GM12874 (cell line): ENCODE results near the gene KRT6C.

Experiments
- TF ChIP-seq, protein P1 (sequence below): IDR thresholded peaks from 2 replicates; pipeline ENCODE4 v1.5.1; 2011; ENCODE audit warnings: low read depth, mild to moderate bottlenecking, control low read depth, low read length, moderate library complexity; ENCODE audit not compliant: insufficient read depth

The KRT6C gene

GRCh38 chr12:52464897-52465296 is 8.7 kb downstream of the KRT6C start:
- TF ChIP-seq, protein P1, sequence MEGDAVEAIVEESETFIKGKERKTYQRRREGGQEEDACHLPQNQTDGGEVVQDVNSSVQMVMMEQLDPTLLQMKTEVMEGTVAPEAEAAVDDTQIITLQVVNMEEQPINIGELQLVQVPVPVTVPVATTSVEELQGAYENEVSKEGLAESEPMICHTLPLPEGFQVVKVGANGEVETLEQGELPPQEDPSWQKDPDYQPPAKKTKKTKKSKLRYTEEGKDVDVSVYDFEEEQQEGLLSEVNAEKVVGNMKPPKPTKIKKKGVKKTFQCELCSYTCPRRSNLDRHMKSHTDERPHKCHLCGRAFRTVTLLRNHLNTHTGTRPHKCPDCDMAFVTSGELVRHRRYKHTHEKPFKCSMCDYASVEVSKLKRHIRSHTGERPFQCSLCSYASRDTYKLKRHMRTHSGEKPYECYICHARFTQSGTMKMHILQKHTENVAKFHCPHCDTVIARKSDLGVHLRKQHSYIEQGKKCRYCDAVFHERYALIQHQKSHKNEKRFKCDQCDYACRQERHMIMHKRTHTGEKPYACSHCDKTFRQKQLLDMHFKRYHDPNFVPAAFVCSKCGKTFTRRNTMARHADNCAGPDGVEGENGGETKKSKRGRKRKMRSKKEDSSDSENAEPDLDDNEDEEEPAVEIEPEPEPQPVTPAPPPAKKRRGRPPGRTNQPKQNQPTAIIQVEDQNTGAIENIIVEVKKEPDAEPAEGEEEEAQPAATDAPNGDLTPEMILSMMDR, result no peak

- TF ChIP-seq, protein P1, result no peak
Observed at GRCh38 chr12:52461693-52462092, 11.9 kb downstream of the KRT6C start.

- TF ChIP-seq, protein P1, result no peak
Observed at GRCh38 chr12:52458861-52459260, 14.7 kb downstream of the KRT6C start.

- TF ChIP-seq, protein P1, result no peak
Observed at GRCh38 chr12:52455821-52456220, 17.8 kb downstream of the KRT6C start.

DNA sequence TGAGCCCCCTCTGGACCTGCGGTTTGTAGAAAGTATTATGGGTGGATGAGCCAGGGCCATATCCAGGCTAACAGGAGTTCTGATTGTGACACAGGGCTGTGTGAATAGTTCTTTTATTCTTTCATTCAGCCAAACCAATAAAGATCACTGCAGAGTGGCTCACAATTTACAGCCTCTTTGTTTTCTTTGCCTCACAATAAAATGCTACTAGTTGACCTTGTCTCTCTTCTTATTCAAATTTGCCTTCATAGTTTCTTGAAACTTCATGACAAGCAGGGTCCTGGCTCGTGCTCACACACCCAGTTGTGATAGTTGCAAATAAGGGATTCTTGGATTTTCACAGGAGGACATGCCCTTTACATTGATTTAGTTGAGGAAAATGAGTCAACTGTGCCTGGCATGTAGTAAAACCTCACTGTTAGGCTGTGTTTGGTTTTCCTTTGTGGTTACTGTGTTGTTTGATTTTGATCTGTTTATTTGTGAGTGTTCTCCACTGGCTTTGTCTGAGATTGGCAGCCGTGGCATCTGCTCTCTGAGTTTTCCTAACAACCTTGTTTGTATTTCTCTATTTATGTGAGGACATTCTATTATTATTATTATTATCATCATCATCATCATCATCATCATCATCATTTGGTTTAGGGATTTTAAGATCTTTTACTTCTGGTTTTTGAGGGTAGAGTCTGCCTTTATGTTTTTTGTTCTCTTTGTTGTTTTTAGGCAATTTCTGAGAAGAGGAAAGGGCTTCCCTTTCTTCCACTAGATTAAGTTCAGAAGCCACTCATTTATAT is 19.0 kb downstream of the KRT6C start:
- TF ChIP-seq, protein P1, result no peak

GRCh38 chr12:52452101-52452500 is 21.5 kb downstream of the KRT6C start, which contains the start of gene KRT6B:
Gene KRT6B (minus strand): TSS chr12:52452146. CDS start chr12:52452078, 68 bp downstream.
- TF ChIP-seq, protein P1, result no peak

GRCh38 chr12:52448228-52448627 is 25.4 kb downstream of the KRT6C start:
- TF ChIP-seq, protein P1, result no peak
